GM11168 (cell line): Measurements from ENCODE around the gene CD164L2.

Experiments
- in situ Hi-C: fragments of 300-500 bp; cut with MboI; formaldehyde crosslinking; loops from one replicate; pipeline ENCODE4 v1.12.0; 2022; ENCODE audit warnings: low sequenced_read_pairs; ENCODE audit not compliant: unreplicated experiment

CD164L2 gene

GRCh38 chr1:27392096-27392777 lies 9.1 kb upstream of the CD164L2 start, which contains the start of gene GPR3:
GPR3 (plus strand) TSS chr1:27392622; CDS start chr1:27393799, 1,177 bp downstream.
- in situ Hi-C loops: loop anchor here (10.0 kb wide), 1 partner anchor 213 kb away; the partner anchor contains the start of gene AHDC1

GRCh38 chr1:27391511-27392095 lies 8.5 kb upstream of the CD164L2 start:
- in situ Hi-C loops: loop anchor here (10.0 kb wide), 1 partner anchor 213 kb away; the partner anchor contains the start of gene AHDC1

- in situ Hi-C loops: loop anchor here (5.0 kb wide), 1 partner anchor 86 kb away; no protein-coding TSS in a partner anchor
These were observed 5.3 kb upstream of the CD164L2 start for GRCh38 chr1:27388337-27389005.

- in situ Hi-C loops: loop anchor here (5.0 kb wide), 1 partner anchor 82 kb away; no protein-coding TSS in a partner anchor
These were observed 1.7 kb upstream of the CD164L2 start for GRCh38 chr1:27384797-27385196.

GRCh38 chr1:27383661-27384060 lies 528 bp upstream of the CD164L2 start:
- in situ Hi-C loops: no loop called here

GRCh38 chr1:27381969-27382762 lies 967 bp downstream of the CD164L2 start:
- in situ Hi-C loops: no loop called here

GRCh38 chr1:27380766-27381733 lies 2.1 kb downstream of the CD164L2 start:
- in situ Hi-C loops: no loop called here

- in situ Hi-C loops: no loop called here
These were observed 2.9 kb downstream of the CD164L2 start for GRCh38 chr1:27380224-27380623.

- in situ Hi-C loops: no loop called here
These were observed 3.5 kb downstream of the CD164L2 start for GRCh38 chr1:27379564-27380122.

- in situ Hi-C loops: no loop called here
These were observed 5.2 kb downstream of the CD164L2 start for GRCh38 chr1:27377760-27378495.

- in situ Hi-C loops: no loop called here
These were observed 8.6 kb downstream of the CD164L2 start, which contains the start of gene FCN3 for GRCh38 chr1:27374362-27375086. FCN3 (minus strand) TSS chr1:27374824; CDS start chr1:27374818, 6 bp downstream.

GRCh38 chr1:27372808-27373690 lies 10.1 kb downstream of the CD164L2 start:
- in situ Hi-C loops: no loop called here

GRCh38 chr1:27372022-27372807 lies 10.9 kb downstream of the CD164L2 start:
- in situ Hi-C loops: no loop called here

- in situ Hi-C loops: no loop called here
These were observed 14.1 kb downstream of the CD164L2 start for GRCh38 chr1:27368869-27369582.

- in situ Hi-C loops: no loop called here
These were observed 15.9 kb downstream of the CD164L2 start for GRCh38 chr1:27367160-27367650.
